WTC11 (cell line): Measurements from ENCODE around the gene BPGM. TPM values are rescaled to one million over a fixed set of nuclear protein-coding genes. Genes with fewer than 3 reads are reported as not detected.

Experiments used
- ATAC-seq: fragments of 200-7000 bp; cut with Tn5 transposase; 2 replicates; pipeline ENCODE4 v1.10.0; 2021; ENCODE audit warnings: mild to moderate bottlenecking, moderate library complexity
- Bru-seq: library from RNA; stranded (reverse); fragments of 400-500 nt; gene quantifications from one replicate; lab custom pipeline; 2021; lab: Mats Ljungman, UMichigan
- CTCF ChIA-PET: fragments of 300-600 bp; sonication (Branson Sonifier 250); formaldehyde crosslinking; loops from one replicate; lab custom pipeline; 2021; ENCODE audit warnings: antibody characterized with exemption; lab: Charles Lee
- POLR2A ChIA-PET: fragments of 350-600 bp; sonication (Branson Sonifier 250); formaldehyde crosslinking; loops from one replicate; lab custom pipeline; 2021; ENCODE audit warnings: antibody characterized with exemption; lab: Charles Lee
- DNase-seq: peaks from one replicate; pipeline ENCODE4 v3.0.0; 2021; ENCODE audit warnings: low spot score
- H3K27ac Mint-ChIP-seq: 2 replicates; pipeline ENCODE4 v1.8.0; 2021; ENCODE audit warnings: mixed read lengths
- H3K27me3 Mint-ChIP-seq: 2 replicates; pipeline ENCODE4 v1.8.0; 2021; ENCODE audit warnings: low read depth, mild to moderate bottlenecking, moderate library complexity, mixed read lengths
- H3K36me3 Mint-ChIP-seq: 2 replicates; pipeline ENCODE4 v1.8.0; 2021; ENCODE audit warnings: mixed read lengths
- H3K4me1 Mint-ChIP-seq: 2 replicates; pipeline ENCODE4 v1.8.0; 2022; ENCODE audit warnings: mixed read lengths
- H3K4me3 Mint-ChIP-seq: 2 replicates; pipeline ENCODE4 v1.8.0; 2021; ENCODE audit warnings: mild to moderate bottlenecking, moderate library complexity, mixed read lengths
- H3K9me3 Mint-ChIP-seq: 2 replicates; pipeline ENCODE4 v1.8.0; 2021; ENCODE audit warnings: mixed read lengths
- CREM ChIP-seq: sonication (generic); formaldehyde crosslinking; IDR thresholded peaks from 2 replicates; pipeline ENCODE4 v1.8.1; 2022; ENCODE audit warnings: mild to moderate bottlenecking, missing genetic modification reagents, moderate library complexity
- E2F4 ChIP-seq: sonication (generic); formaldehyde crosslinking; IDR thresholded peaks from 2 replicates; pipeline ENCODE4 v1.8.1; 2022; ENCODE audit warnings: low read depth, mild to moderate bottlenecking, moderate library complexity, missing genetic modification reagents, borderline replicate concordance
- ERG ChIP-seq: fragments of 250-450 bp; sonication (Bioruptor Pico); IDR thresholded peaks from 2 replicates; pipeline ENCODE4 v1.8.0; 2021; ENCODE audit warnings: mild to moderate bottlenecking
- FOXK1 ChIP-seq: sonication (generic); formaldehyde crosslinking; IDR thresholded peaks from 2 replicates; pipeline ENCODE4 v1.8.0; 2022; ENCODE audit warnings: mild to moderate bottlenecking, moderate library complexity, missing genetic modification reagents
- FOXP1 ChIP-seq: sonication (generic); formaldehyde crosslinking; IDR thresholded peaks from 2 replicates; pipeline ENCODE4 v1.8.0; 2022; ENCODE audit warnings: missing genetic modification reagents, mild to moderate bottlenecking, moderate library complexity, borderline replicate concordance
- GABPB1 ChIP-seq: sonication (generic); formaldehyde crosslinking; IDR thresholded peaks from 2 replicates; pipeline ENCODE4 v1.8.1; 2023; ENCODE audit warnings: mild to moderate bottlenecking, missing genetic modification reagents
- HMGA2 ChIP-seq: fragments of 250-450 bp; sonication (Bioruptor Pico); IDR thresholded peaks from 2 replicates; pipeline ENCODE4 v1.4.0; 2021; ENCODE audit warnings: mild to moderate bottlenecking, moderate library complexity
- MLX ChIP-seq: sonication (generic); formaldehyde crosslinking; IDR thresholded peaks from 2 replicates; pipeline ENCODE4 v1.8.1; 2023; ENCODE audit warnings: mild to moderate bottlenecking, missing genetic modification reagents, moderate library complexity
- MYBL2 ChIP-seq: sonication (generic); formaldehyde crosslinking; IDR thresholded peaks from 2 replicates; pipeline ENCODE4 v1.8.1; 2023; ENCODE audit warnings: mild to moderate bottlenecking, moderate library complexity, missing genetic modification reagents
- NFATC4 ChIP-seq: fragments of 250-450 bp; sonication (Bioruptor Pico); IDR thresholded peaks from 2 replicates; pipeline ENCODE4 v1.9.0; 2021; ENCODE audit warnings: mild to moderate bottlenecking
- NFE2L1 ChIP-seq: sonication (generic); formaldehyde crosslinking; IDR thresholded peaks from 2 replicates; pipeline ENCODE4 v1.8.1; 2023; ENCODE audit warnings: missing genetic modification reagents
- NFYB ChIP-seq: sonication (generic); formaldehyde crosslinking; conservative IDR thresholded peaks from 2 replicates; pipeline ENCODE4 v1.8.0; 2022; ENCODE audit warnings: low read depth, missing genetic modification reagents
- NR1H2 ChIP-seq: sonication (generic); formaldehyde crosslinking; IDR thresholded peaks from 2 replicates; pipeline ENCODE4 v1.9.0; 2021; ENCODE audit warnings: mild to moderate bottlenecking, moderate library complexity, missing genetic modification reagents
- NR3C1 ChIP-seq: sonication (generic); formaldehyde crosslinking; conservative IDR thresholded peaks from 2 replicates; pipeline ENCODE4 v1.8.1; 2023; ENCODE audit warnings: low read depth, mild to moderate bottlenecking, missing genetic modification reagents
- OVOL2 ChIP-seq: fragments of 250-450 bp; sonication (Bioruptor Pico); IDR thresholded peaks from 2 replicates; pipeline ENCODE4 v1.9.0; 2021; ENCODE audit warnings: mild to moderate bottlenecking, borderline replicate concordance
- SP1 ChIP-seq: sonication (generic); formaldehyde crosslinking; conservative IDR thresholded peaks from 2 replicates; pipeline ENCODE4 v1.8.1; 2022; ENCODE audit warnings: missing genetic modification reagents
- TP53 ChIP-seq: sonication (generic); formaldehyde crosslinking; IDR thresholded peaks from 2 replicates; pipeline ENCODE4 v1.8.1; 2023; ENCODE audit warnings: mild to moderate bottlenecking, missing genetic modification reagents
- ZBTB21 ChIP-seq: sonication (generic); formaldehyde crosslinking; IDR thresholded peaks from 2 replicates; pipeline ENCODE4 v1.8.1; 2023; ENCODE audit warnings: mild to moderate bottlenecking, missing genetic modification reagents, borderline replicate concordance
- ZSCAN18 ChIP-seq: fragments of 250-450 bp; sonication (Bioruptor Pico); IDR thresholded peaks from 2 replicates; pipeline ENCODE4 v2.1.2; 2022; ENCODE audit warnings: mild to moderate bottlenecking, moderate library complexity
- long read RNA-seq, 3 experiments: library from RNA in 1 of 3; library from capped mRNA in 1 of 3; library from polyadenylated mRNA in 1 of 3; unstranded in 2 of 3; stranded (forward) in 1 of 3; transcript quantifications; one replicate each; pipeline ENCODE4 v2.0.0, GENCODE V29; 2021
- total RNA-seq: library from RNA; stranded (reverse); gene quantifications from 3 replicates; pipeline ENCODE4 v1.2.3, GENCODE V29; 2021
- TF ChIP-seq, protein P1 (sequence below): sonication (generic); formaldehyde crosslinking; IDR thresholded peaks from 2 replicates; pipeline ENCODE4 v1.8.1; 2023; ENCODE audit warnings: mild to moderate bottlenecking, moderate library complexity, missing genetic modification reagents
- TF ChIP-seq, protein P2 (sequence below): sonication (generic); formaldehyde crosslinking; IDR thresholded peaks from 2 replicates; pipeline ENCODE4 v1.8.0; 2022; ENCODE audit warnings: mild to moderate bottlenecking, missing genetic modification reagents
- TF ChIP-seq, protein P3 (sequence below): sonication (generic); formaldehyde crosslinking; IDR thresholded peaks from 2 replicates; pipeline ENCODE4 v1.8.1; 2022; ENCODE audit warnings: mild to moderate bottlenecking, missing genetic modification reagents, moderate library complexity, borderline replicate concordance

The BPGM gene
- total RNA-seq (12.5 to 15.6 TPM (median 14.6 TPM) in 3 replicates), Bru-seq, nascent RNA (percentile 66 among the genes with signal in this experiment)
- long read RNA-seq, experiment 1, transcript BPGM-201 (3 exons, 1,753 nt) = major isoform, 99 of 113 reads
- long read RNA-seq, experiment 1, partial matches to known transcripts = 6 of 113 reads
- long read RNA-seq, experiment 1, other reads (novel, unspliced or antisense) = 4 of 113 reads
- long read RNA-seq, experiment 2, transcript BPGM-201 (3 exons, 1,753 nt) = major isoform, 14 of 17 reads
- long read RNA-seq, experiment 2, partial matches to known transcripts = 2 of 17 reads
- long read RNA-seq, experiment 2, other reads (novel, unspliced or antisense) = 1 of 17 reads
- long read RNA-seq, experiment 3, transcript BPGM-201 (3 exons, 1,753 nt) = major isoform, 125 of 146 reads
- long read RNA-seq, experiment 3, partial matches to known transcripts = 16 of 146 reads
- long read RNA-seq, experiment 3, other reads (novel, unspliced or antisense) = 5 of 146 reads

DNA sequence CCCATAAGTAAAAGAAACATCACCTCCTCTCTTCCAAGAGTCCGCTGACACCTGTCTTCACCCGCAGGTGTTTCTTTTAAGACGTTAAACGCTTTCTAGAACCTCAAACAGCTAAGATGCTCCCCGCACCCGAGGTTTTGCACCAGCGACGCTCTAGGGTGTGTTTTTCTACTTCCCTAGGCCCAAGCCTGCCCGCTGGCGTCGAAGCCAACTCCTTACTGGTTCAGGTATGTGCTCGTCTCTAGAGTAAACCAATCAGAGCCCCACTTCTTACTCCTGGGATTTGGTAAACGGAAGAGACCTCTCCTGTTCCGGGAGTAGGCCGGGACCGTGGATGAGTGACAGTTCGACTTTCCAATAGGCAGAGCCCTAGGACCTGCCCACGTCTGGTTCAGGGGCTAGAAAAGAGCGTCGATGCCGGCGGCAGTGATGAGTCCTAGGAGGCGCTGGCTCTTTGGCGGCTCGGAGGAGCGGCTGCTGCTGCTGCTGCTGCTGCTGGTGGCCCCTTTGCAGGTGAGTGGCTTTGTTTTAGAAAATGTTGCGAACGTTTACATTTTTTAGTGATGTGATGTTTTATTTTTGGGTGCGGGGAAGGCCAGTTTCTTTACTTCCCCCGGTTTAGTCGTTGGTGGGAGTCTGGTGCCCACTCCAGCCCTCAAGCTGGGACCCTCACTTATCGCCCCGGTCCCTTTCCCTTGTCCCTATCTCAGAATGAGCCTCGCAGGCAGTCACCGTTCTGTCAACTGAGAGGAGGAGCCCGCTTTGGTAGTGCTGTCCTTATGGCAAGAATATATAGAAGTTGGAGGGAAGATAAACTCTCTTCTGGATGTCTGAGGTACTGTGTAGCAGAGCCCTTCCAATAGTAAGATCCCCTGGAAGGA, at the start of gene BPGM:
Gene BPGM (plus strand): TSS at position 429 of the 881 bp plus-strand sequence. CDS start 14,655 bp downstream, outside the sequence.
- H3K27ac Mint-ChIP-seq = no peak within 1 kb of the TSS
- peaks cover 9% of the 10 kb centered on the region for H3K9me3 Mint-ChIP-seq
- no peak for TF ChIP-seq ZBTB21 (CRISPR knock-in tag)
- peak; percentile 84 for TF ChIP-seq FOXK1 (CRISPR knock-in tag)
- no peak for TF ChIP-seq ZSCAN18 (CRISPR knock-in tag)
- TF ChIP-seq, protein P1, sequence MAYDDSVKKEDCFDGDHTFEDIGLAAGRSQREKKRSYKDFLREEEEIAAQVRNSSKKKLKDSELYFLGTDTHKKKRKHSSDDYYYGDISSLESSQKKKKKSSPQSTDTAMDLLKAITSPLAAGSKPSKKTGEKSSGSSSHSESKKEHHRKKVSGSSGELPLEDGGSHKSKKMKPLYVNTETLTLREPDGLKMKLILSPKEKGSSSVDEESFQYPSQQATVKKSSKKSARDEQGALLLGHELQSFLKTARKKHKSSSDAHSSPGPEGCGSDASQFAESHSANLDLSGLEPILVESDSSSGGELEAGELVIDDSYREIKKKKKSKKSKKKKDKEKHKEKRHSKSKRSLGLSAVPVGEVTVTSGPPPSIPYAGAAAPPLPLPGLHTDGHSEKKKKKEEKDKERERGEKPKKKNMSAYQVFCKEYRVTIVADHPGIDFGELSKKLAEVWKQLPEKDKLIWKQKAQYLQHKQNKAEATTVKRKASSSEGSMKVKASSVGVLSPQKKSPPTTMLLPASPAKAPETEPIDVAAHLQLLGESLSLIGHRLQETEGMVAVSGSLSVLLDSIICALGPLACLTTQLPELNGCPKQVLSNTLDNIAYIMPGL (CRISPR knock-in tag) = peak; percentile 67; the same call in 1 of the 2 replicates
- no peak for TF ChIP-seq OVOL2
- TF ChIP-seq NFE2L1 = no peak
- peak; percentile 49 for TF ChIP-seq SP1 (CRISPR knock-in tag)
- TF ChIP-seq CREM (CRISPR knock-in tag) = 0 out of 2 replicates have a peak, but pooled peaks have one; percentile 54
- TF ChIP-seq NFYB (CRISPR knock-in tag) = peak; percentile 93
- no peak for TF ChIP-seq MYBL2 (CRISPR knock-in tag)
- H3K4me3 Mint-ChIP-seq = no peak within 1 kb of the TSS
- H3K4me1 Mint-ChIP-seq = no peaks in the 10 kb centered on the region
- H3K36me3 Mint-ChIP-seq = no peaks in the 10 kb centered on the region
- CTCF ChIA-PET = interaction anchor here (0.5 to 1.7 kb wide), 11 partner anchors 13 to 508 kb away, joined by 3 to 7 read pairs (median 4); partner anchors contain the start of gene AGBL3
- ATAC-seq (peak; percentile 100), DNase-seq (peak; percentile 97)
- peaks cover 8% of the 10 kb centered on the region; the same call in 1 of the 2 replicates for H3K27me3 Mint-ChIP-seq
- POLR2A ChIA-PET = interaction anchor here (1.0 to 1.1 kb wide), 2 partner anchors 30 to 46 kb away, joined by 3 read pairs; no protein-coding TSS in a partner anchor

DNA sequence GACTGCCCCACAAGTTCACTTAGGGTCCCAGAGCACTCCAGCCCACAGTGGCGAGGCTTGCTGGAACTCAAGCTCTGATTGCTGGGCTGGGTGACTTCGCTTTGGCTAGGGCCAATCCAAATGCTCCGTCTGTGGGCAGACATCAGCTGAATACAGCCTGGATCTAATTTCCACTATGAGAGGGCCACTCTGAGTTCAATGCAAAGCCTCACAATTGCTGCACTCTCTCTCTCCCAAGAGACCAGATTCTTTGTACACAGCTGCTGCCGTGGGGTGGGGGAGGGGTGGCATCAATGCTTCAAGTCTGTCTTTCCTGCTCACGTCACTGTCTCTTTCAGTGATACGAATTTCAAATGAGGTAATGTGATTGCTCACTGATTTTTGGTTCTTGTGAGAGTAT, 47.3 kb upstream of the BPGM start:
- CTCF ChIA-PET = interaction anchor here (1.7 to 1.8 kb wide), 2 partner anchors 52 to 85 kb away, joined by 4 to 8 read pairs; no protein-coding TSS in a partner anchor
- H3K27ac Mint-ChIP-seq = no peak overlapping the region
- TF ChIP-seq FOXP1 (CRISPR knock-in tag) (no peak), NR1H2 (CRISPR knock-in tag) (no peak), MLX (CRISPR knock-in tag) (no peak), ERG (CRISPR knock-in tag) (no peak), GABPB1 (CRISPR knock-in tag) (no peak), HMGA2 (no peak), NR3C1 (CRISPR knock-in tag) (no peak), TP53 (no peak), NFATC4 (CRISPR knock-in tag) (no peak), E2F4 (no peak)
- TF ChIP-seq, protein P2, sequence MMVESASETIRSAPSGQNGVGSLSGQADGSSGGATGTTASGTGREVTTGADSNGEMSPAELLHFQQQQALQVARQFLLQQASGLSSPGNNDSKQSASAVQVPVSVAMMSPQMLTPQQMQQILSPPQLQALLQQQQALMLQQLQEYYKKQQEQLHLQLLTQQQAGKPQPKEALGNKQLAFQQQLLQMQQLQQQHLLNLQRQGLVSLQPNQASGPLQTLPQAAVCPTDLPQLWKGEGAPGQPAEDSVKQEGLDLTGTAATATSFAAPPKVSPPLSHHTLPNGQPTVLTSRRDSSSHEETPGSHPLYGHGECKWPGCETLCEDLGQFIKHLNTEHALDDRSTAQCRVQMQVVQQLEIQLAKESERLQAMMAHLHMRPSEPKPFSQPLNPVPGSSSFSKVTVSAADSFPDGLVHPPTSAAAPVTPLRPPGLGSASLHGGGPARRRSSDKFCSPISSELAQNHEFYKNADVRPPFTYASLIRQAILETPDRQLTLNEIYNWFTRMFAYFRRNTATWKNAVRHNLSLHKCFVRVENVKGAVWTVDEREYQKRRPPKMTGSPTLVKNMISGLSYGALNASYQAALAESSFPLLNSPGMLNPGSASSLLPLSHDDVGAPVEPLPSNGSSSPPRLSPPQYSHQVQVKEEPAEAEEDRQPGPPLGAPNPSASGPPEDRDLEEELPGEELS (CRISPR knock-in tag) = no peak
- TF ChIP-seq, protein P3, sequence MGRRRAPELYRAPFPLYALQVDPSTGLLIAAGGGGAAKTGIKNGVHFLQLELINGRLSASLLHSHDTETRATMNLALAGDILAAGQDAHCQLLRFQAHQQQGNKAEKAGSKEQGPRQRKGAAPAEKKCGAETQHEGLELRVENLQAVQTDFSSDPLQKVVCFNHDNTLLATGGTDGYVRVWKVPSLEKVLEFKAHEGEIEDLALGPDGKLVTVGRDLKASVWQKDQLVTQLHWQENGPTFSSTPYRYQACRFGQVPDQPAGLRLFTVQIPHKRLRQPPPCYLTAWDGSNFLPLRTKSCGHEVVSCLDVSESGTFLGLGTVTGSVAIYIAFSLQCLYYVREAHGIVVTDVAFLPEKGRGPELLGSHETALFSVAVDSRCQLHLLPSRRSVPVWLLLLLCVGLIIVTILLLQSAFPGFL (CRISPR knock-in tag) = no peak

More for the DNA sequence above, 47.3 kb upstream of the BPGM start:
- no peak for DNase-seq
- H3K4me3 Mint-ChIP-seq = no peak overlapping the region
- ATAC-seq = peak; percentile 69
- H3K9me3 Mint-ChIP-seq = peaks cover 23% of the 10 kb centered on the region
- peaks cover 6% of the 10 kb centered on the region for H3K36me3 Mint-ChIP-seq
- no peaks in the 10 kb centered on the region; the same call in 1 of the 2 replicates for H3K27me3 Mint-ChIP-seq
- POLR2A ChIA-PET = interaction anchor here (0.7 kb wide), 1 partner anchor 242 kb away, joined by 11 read pairs; no protein-coding TSS in a partner anchor
- no peaks in the 10 kb centered on the region for H3K4me1 Mint-ChIP-seq
